OCI-LY1 (cell line): ENCODE results near the gene TBCD.
A peak's percentile ranks its signal among the peaks of the same experiment; 100 is the strongest.

Experiments
- H2AFZ ChIP-seq: fragments of 200-600 bp; sonication (generic), shearing (Covaris generic); 2 replicates; pipeline ENCODE4 v1.6.0; 2014; ENCODE audit warnings: antibody characterized with exemption, mild to moderate bottlenecking, low read length
- H3F3A ChIP-seq: fragments of 200-600 bp; sonication (generic), shearing (Covaris generic); 2 replicates; pipeline ENCODE4 v1.6.0; 2014; ENCODE audit warnings: mild to moderate bottlenecking, antibody characterized with exemption, low read length, moderate library complexity; ENCODE audit not compliant: insufficient read depth
- H3K27ac ChIP-seq: fragments of 200-600 bp; sonication (generic); 2 replicates; pipeline ENCODE4 v1.5.1; 2014; ENCODE audit warnings: low read length, mixed run types, mild to moderate bottlenecking, low read depth; ENCODE audit not compliant: poor library complexity, severe bottlenecking
- H3K27me3 ChIP-seq: fragments of 200-600 bp; sonication (generic); 2 replicates; pipeline ENCODE4 v1.6.0; 2014; ENCODE audit warnings: antibody characterized with exemption, mild to moderate bottlenecking, low read length, moderate library complexity; ENCODE audit not compliant: insufficient read depth
- H3K36me3 ChIP-seq: fragments of 200-600 bp; sonication (generic); 2 replicates; pipeline ENCODE4 v1.6.1; 2014; ENCODE audit warnings: mild to moderate bottlenecking, antibody characterized with exemption, low read length, moderate library complexity, mixed read lengths; ENCODE audit not compliant: insufficient read depth
- H3K4me1 ChIP-seq: fragments of 200-600 bp; sonication (generic); 2 replicates; pipeline ENCODE4 v1.5.1; 2014; ENCODE audit warnings: mild to moderate bottlenecking, low read length, moderate library complexity; ENCODE audit not compliant: insufficient read depth, severe bottlenecking
- H3K4me2 ChIP-seq: fragments of 200-600 bp; sonication (generic), shearing (Covaris generic); 2 replicates; pipeline ENCODE4 v1.6.1; 2014; ENCODE audit warnings: low read length
- H3K4me3 ChIP-seq: fragments of 200-600 bp; sonication (generic); 2 replicates; pipeline ENCODE4 v1.5.1; 2014; ENCODE audit warnings: low read length, low read depth, mild to moderate bottlenecking, mixed read lengths; ENCODE audit not compliant: poor library complexity, severe bottlenecking
- H3K79me2 ChIP-seq: fragments of 200-600 bp; shearing (Covaris generic); 2 replicates; pipeline ENCODE4 v1.6.1; 2016; ENCODE audit warnings: mixed run types, low read length, mixed read lengths; ENCODE audit not compliant: insufficient read depth
- H3K9ac ChIP-seq: fragments of 200-600 bp; sonication (generic), shearing (Covaris generic); 2 replicates; pipeline ENCODE4 v1.6.1; 2014; ENCODE audit warnings: mild to moderate bottlenecking, low read length, mixed read lengths
- H3K9me2 ChIP-seq: fragments of 200-600 bp; sonication (generic), shearing (Covaris generic); 2 replicates; pipeline ENCODE4 v1.6.1; 2014; ENCODE audit warnings: low read depth, mild to moderate bottlenecking, low read length, mixed read lengths
- H3K9me3 ChIP-seq: fragments of 200-600 bp; shearing (Covaris generic); 2 replicates; pipeline ENCODE4 v1.6.1; 2014; ENCODE audit warnings: low read length, mixed read lengths
- H4K20me1 ChIP-seq: fragments of 200-600 bp; sonication (generic), shearing (Covaris generic); 2 replicates; pipeline ENCODE4 v1.6.0; 2016; ENCODE audit warnings: mild to moderate bottlenecking, low read length; ENCODE audit not compliant: insufficient read depth
- CTCF ChIP-seq: fragments of 200-600 bp; sonication (generic), shearing (Covaris generic); IDR thresholded peaks from 2 replicates; pipeline ENCODE4 v1.5.1; 2017; ENCODE audit warnings: mild to moderate bottlenecking, antibody characterized with exemption, low read length, moderate library complexity, mixed read lengths
- EZH2 ChIP-seq: fragments of 200-600 bp; sonication (generic), shearing (Covaris generic); IDR thresholded peaks from 2 replicates; pipeline ENCODE4 v1.8.0; 2017; ENCODE audit warnings: borderline replicate concordance, mixed run types, mild to moderate bottlenecking, antibody characterized with exemption, low read length, moderate library complexity, mixed read lengths

Gene TBCD

GRCh38 chr17:82862737-82863382 lies 111.0 kb downstream of the TBCD start:
- Histone ChIP-seq H3K27ac (peak overlapping the region; percentile 75), H3K4me1 (peaks cover 74% of the 10 kb centered on the region)

GRCh38 chr17:82863383-82863940 lies 111.6 kb downstream of the TBCD start:
- Histone ChIP-seq H3K4me3 (no peak overlapping the region), H3K9me3 (no peaks in the 10 kb centered on the region), H2AFZ (no peak overlapping the region), H3K9me2 (no peaks in the 10 kb centered on the region), H4K20me1 (no peaks in the 10 kb centered on the region), H3K27me3 (no peaks in the 10 kb centered on the region), H3K4me1 (peaks cover 74% of the 10 kb centered on the region), H3K27ac (peak overlapping the region; percentile 75), H3F3A (no peaks in the 10 kb centered on the region), H3K4me2 (peak overlapping the region; percentile 1; the same call in 1 of the 2 replicates), H3K79me2 (no peaks in the 10 kb centered on the region), H3K36me3 (no peaks in the 10 kb centered on the region), H3K9ac (no peak overlapping the region; the same call in 1 of the 2 replicates)
- no peak for TF ChIP-seq EZH2
- no peak for TF ChIP-seq CTCF

More at GRCh38 chr17:82862737-82863382, 111.0 kb downstream of the TBCD start:
- no peak overlapping the region; the same call in 1 of the 2 replicates for H3K9ac ChIP-seq
- H3K9me2 ChIP-seq, result no peaks in the 10 kb centered on the region
- TF ChIP-seq EZH2 (no peak), CTCF (no peak)
- no peak overlapping the region for H3K4me3 ChIP-seq
- no peaks in the 10 kb centered on the region for H3K27me3 ChIP-seq
- no peaks in the 10 kb centered on the region for H3K36me3 ChIP-seq
- H3K4me2 ChIP-seq, result no peak overlapping the region
- H3K9me3 ChIP-seq, result no peaks in the 10 kb centered on the region
- no peaks in the 10 kb centered on the region for H3F3A ChIP-seq
- H2AFZ ChIP-seq, result no peak overlapping the region
- no peaks in the 10 kb centered on the region for H4K20me1 ChIP-seq
- H3K79me2 ChIP-seq, result no peaks in the 10 kb centered on the region

- Histone ChIP-seq H3F3A (no peaks in the 10 kb centered on the region), H4K20me1 (no peaks in the 10 kb centered on the region), H3K4me2 (peak overlapping the region; percentile 7; the same call in 1 of the 2 replicates), H3K9me2 (no peaks in the 10 kb centered on the region), H3K4me1 (peaks cover 70% of the 10 kb centered on the region), H3K9me3 (no peaks in the 10 kb centered on the region), H3K4me3 (no peak overlapping the region), H3K9ac (no peak overlapping the region), H3K79me2 (no peaks in the 10 kb centered on the region), H3K27me3 (no peaks in the 10 kb centered on the region), H2AFZ (no peak overlapping the region), H3K36me3 (no peaks in the 10 kb centered on the region), H3K27ac (peak overlapping the region; percentile 75)
- TF ChIP-seq CTCF (no peak), EZH2 (no peak)
Measured at GRCh38 chr17:82863941-82864712, 112.3 kb downstream of the TBCD start.
